ENCODE measurements around the gene SLC25A41. TPM values are rescaled to one million over a fixed set of nuclear protein-coding genes. Genes with fewer than 3 reads are reported as not detected.
A peak's percentile ranks its signal among the peaks of the same experiment; 100 is the strongest.

SLC25A41 gene
- total RNA-seq, 1 experiment from 2014 or later: 1.4 TPM

DNA sequence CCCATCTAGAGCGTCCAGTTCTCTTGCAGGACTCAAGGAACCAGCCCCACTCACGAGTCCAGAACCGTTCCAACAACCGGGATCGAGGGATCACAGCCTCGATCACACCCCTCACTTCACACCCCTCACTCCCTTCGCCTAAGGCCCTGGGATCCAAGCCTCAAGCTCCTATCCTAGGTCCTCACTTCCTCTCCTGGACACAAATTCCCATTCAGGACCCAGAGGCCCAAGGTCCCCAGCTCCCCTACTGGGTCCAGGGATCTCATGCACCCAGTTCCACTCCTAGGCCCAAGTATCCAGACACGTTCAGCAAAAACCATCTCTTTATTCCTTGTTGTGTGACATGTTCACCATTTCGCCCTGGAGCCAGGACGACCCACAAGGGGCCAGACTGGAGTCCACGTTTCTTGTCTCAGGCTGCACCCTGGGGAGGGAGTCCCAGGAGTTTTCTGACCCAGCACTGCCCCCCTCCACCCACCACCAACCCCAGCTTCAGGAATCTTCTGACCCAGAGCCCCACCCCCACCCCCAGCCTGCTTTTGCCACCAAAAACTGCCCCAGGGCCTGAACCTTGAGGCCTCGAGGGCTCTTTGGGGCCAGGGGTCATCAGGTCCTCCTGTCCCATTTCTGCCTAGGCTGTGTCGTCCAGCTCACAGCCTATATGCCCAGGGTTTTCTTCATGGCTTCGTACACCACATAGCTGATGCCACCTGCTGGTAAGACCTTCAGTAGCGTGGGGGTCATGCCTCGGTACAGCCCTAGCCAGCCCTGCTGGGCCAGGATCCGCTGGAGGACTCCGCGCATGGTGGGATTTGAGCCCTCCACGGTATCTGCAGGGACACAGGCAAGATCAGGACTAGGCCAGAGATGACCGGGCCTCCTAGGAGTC, 7.6 kb downstream of the SLC25A41 start:
- intact Hi-C loops (cut with micrococcal nuclease; ENCODE audit: unreplicated experiment): no loop called here
- CTCF ChIA-PET: no interaction called here
- TF ChIP-seq, protein P1, sequence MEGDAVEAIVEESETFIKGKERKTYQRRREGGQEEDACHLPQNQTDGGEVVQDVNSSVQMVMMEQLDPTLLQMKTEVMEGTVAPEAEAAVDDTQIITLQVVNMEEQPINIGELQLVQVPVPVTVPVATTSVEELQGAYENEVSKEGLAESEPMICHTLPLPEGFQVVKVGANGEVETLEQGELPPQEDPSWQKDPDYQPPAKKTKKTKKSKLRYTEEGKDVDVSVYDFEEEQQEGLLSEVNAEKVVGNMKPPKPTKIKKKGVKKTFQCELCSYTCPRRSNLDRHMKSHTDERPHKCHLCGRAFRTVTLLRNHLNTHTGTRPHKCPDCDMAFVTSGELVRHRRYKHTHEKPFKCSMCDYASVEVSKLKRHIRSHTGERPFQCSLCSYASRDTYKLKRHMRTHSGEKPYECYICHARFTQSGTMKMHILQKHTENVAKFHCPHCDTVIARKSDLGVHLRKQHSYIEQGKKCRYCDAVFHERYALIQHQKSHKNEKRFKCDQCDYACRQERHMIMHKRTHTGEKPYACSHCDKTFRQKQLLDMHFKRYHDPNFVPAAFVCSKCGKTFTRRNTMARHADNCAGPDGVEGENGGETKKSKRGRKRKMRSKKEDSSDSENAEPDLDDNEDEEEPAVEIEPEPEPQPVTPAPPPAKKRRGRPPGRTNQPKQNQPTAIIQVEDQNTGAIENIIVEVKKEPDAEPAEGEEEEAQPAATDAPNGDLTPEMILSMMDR (IDR thresholded peaks at IDR 0.05; ENCODE audit: unreplicated experiment): no peak
- Mint-ChIP-seq H3K27ac (ENCODE audit: unreplicated experiment) (peak overlapping the region; percentile 99), H3K27me3 (ENCODE audit: unreplicated experiment) (no peaks in the 10 kb centered on the region), H3K36me3 (ENCODE audit: insufficient read depth, unreplicated experiment) (peaks cover 31% of the 10 kb centered on the region), H3K4me1 (ENCODE audit: low read depth, unreplicated experiment) (no peaks in the 10 kb centered on the region), H3K4me3 (ENCODE audit: low read depth, unreplicated experiment) (peak overlapping the region; percentile 48), H3K9me3 (ENCODE audit: low read depth, unreplicated experiment) (no peaks in the 10 kb centered on the region)
- BruUV-seq (replicated peaks): no TSS peak
- no peak for DNase-seq

GRCh38 chr19:6424939-6425731, 8.4 kb downstream of the SLC25A41 start:
- BruUV-seq (replicated peaks): no TSS peak
- peaks cover 31% of the 10 kb centered on the region for H3K36me3 Mint-ChIP-seq (ENCODE audit: insufficient read depth, unreplicated experiment)

GRCh38 chr19:6424195-6424938, 9.2 kb downstream of the SLC25A41 start, which contains the start of gene KHSRP:
Gene KHSRP (minus strand): TSS chr19:6424811. CDS start chr19:6424701, 110 bp downstream.
- H3K27ac Mint-ChIP-seq (ENCODE audit: unreplicated experiment): peak within 1 kb of the TSS; percentile 99
- CTCF ChIA-PET: no interaction called here
- TF ChIP-seq, protein P1 (IDR thresholded peaks at IDR 0.05; ENCODE audit: unreplicated experiment): no peak
- intact Hi-C loops (cut with micrococcal nuclease; ENCODE audit: unreplicated experiment): no loop called here
- no peaks in the 10 kb centered on the region for H3K27me3 Mint-ChIP-seq (ENCODE audit: unreplicated experiment)
- BruUV-seq (replicated peaks): no TSS peak
- H3K36me3 Mint-ChIP-seq (ENCODE audit: insufficient read depth, unreplicated experiment): peaks cover 34% of the 10 kb centered on the region
- no peak for DNase-seq
- no peaks in the 10 kb centered on the region for H3K4me1 Mint-ChIP-seq (ENCODE audit: low read depth, unreplicated experiment)
- peak within 1 kb of the TSS; percentile 87 for H3K4me3 Mint-ChIP-seq (ENCODE audit: low read depth, unreplicated experiment)
- H3K9me3 Mint-ChIP-seq (ENCODE audit: low read depth, unreplicated experiment): no peaks in the 10 kb centered on the region

More at GRCh38 chr19:6424939-6425731, 8.4 kb downstream of the SLC25A41 start:
- Mint-ChIP-seq H3K9me3 (ENCODE audit: low read depth, unreplicated experiment) (no peaks in the 10 kb centered on the region), H3K27ac (ENCODE audit: unreplicated experiment) (peak overlapping the region; percentile 99), H3K27me3 (ENCODE audit: unreplicated experiment) (no peaks in the 10 kb centered on the region), H3K4me1 (ENCODE audit: low read depth, unreplicated experiment) (no peaks in the 10 kb centered on the region), H3K4me3 (ENCODE audit: low read depth, unreplicated experiment) (peak overlapping the region; percentile 48)
- peak; percentile 96 for DNase-seq
- CTCF ChIA-PET: no interaction called here
- intact Hi-C loops (cut with micrococcal nuclease; ENCODE audit: unreplicated experiment): no loop called here
- TF ChIP-seq, protein P1 (IDR thresholded peaks at IDR 0.05; ENCODE audit: unreplicated experiment): no peak

GRCh38 chr19:6423499-6424194, 9.9 kb downstream of the SLC25A41 start:
- no TSS peak for BruUV-seq (replicated peaks)
- Mint-ChIP-seq H3K27ac (ENCODE audit: unreplicated experiment) (peak overlapping the region; percentile 39), H3K4me3 (ENCODE audit: low read depth, unreplicated experiment) (peak overlapping the region; percentile 87), H3K9me3 (ENCODE audit: low read depth, unreplicated experiment) (no peaks in the 10 kb centered on the region), H3K36me3 (ENCODE audit: insufficient read depth, unreplicated experiment) (peaks cover 40% of the 10 kb centered on the region), H3K27me3 (ENCODE audit: unreplicated experiment) (no peaks in the 10 kb centered on the region), H3K4me1 (ENCODE audit: low read depth, unreplicated experiment) (no peaks in the 10 kb centered on the region)
- TF ChIP-seq, protein P1 (IDR thresholded peaks at IDR 0.05; ENCODE audit: unreplicated experiment): no peak
- DNase-seq: peak; percentile 34
- intact Hi-C loops (cut with micrococcal nuclease; ENCODE audit: unreplicated experiment): no loop called here
- CTCF ChIA-PET: no interaction called here
